Spleen (tissue), 7 donors: Measurements from ENCODE around the gene GDF15.

ENCODE experiments used
- CTCF ChIP-seq, 11 experiments: fragments of 200-600 bp in 7 of 11; fragments of 450-650 bp in 4 of 11; sonication (generic) in 4 of 11; IDR thresholded peaks in 8 of 11; conservative IDR thresholded peaks in 3 of 11; 1 replicate in 7 of 11; 2 replicates in 4 of 11; pipeline versions ENCODE4 v1.4.0 to v1.8.0; 2016 to 2021; ENCODE audit warnings: antibody characterized with exemption in 11 of 11, inconsistent platforms in 4 of 11, mild to moderate bottlenecking in 1 of 11
- POLR2A ChIP-seq, 3 donors: fragments of 450-650 bp; IDR thresholded peaks; one replicate each; pipeline ENCODE4 v1.5.1; 2017; ENCODE audit warnings: antibody characterized with exemption in 3 of 3, mild to moderate bottlenecking in 1 of 3
- donor health status: DM: no; HTN: no; CAD: no; lungs with moderate emphysema.
- donor health status: DM: no; HTN: no; CAD: no.
- donor health status: DM: no; HTN: no; CAD: no.

GRCh38 chr19:18348171-18348570 lies 37.8 kb upstream of the GDF15 start:
- TF ChIP-seq POLR2A (IDR thresholded peaks at IDR 0.05) = no peak
- no peak for TF ChIP-seq CTCF (IDR thresholded peaks at IDR 0.05 in 8 of 11, conservative IDR thresholded peaks at IDR 0.05 in 3 of 11)
